GM20431 (cell line): ENCODE measurements around the gene MYCN.

ENCODE experiments used
- in situ Hi-C: fragments of 300-500 bp; cut with MseI, MboI; formaldehyde crosslinking; loops from one replicate; pipeline ENCODE4 v1.15.0; 2020; ENCODE audit warnings: low sequenced_read_pairs; ENCODE audit not compliant: unreplicated experiment

Gene MYCN

DNA sequence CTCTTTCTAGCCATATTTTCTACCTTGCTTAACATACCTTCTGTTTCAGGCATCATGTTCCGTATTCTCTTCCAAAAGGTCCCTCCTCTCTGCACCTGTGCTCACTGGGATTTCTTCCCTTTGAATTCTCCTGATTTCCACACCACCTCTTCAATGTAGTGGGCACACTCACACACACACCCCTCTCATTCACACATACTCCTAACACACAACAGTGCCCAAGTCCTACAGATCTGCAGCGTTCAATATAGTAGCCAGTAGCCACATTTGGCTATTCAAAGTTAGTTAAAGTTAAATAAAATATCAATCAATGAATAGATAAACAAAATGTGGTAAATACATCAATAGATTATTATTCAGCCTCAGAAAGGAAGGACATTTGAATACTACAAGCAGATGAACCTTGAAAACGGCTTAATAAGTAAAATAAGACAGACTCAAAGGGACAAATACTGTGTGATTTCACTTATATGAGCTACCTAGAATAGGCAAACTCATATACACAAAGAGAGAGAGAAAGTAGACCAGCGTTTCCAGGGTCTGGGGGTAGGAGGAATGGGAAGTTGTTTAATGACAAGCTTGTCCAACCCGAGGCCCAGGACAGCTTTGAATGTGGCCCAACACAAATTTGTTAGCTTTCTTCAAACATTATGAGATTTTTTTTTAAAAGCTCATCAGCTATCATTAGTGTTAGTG is 34.4 kb downstream of the MYCN start:
- in situ Hi-C loops: no loop called here

DNA sequence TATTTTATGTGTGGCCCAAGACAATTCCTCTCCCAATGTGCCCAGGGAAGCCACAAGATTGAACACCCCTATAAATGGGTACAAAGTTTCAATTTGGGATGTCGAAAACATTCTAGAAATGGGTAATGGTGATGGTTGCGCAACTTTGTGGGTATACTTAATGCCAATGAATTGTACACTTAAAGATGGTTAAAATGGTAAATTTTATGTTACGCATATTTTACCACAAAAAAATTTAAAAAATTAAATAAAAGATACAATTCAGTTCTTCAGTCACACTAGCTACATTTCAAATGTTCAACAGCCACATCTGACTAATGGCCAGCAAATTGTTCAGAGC is 34.9 kb downstream of the MYCN start:
- in situ Hi-C loops: no loop called here

GRCh38 chr2:15975676-15976075 is 35.3 kb downstream of the MYCN start:
- in situ Hi-C loops: no loop called here

DNA sequence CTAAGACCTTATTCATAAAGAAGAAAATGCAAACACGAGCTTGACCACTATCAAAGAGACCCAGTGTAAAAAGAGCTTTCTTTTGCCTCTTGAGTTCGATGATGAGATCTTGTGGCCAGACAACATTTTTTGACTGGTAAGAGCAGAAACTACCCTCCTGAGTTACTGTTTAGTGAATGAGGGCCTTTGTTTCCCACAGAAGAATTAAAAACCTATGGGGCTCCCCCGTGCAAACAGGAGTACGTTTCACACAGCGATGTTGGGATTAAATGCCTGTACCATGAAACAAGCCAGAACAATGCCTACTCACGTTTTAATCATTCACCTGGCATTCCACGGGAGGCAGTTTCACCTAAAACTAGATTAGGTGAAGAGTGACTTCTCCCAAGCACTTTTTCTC is 36.0 kb downstream of the MYCN start:
- in situ Hi-C loops: no loop called here

GRCh38 chr2:15979051-15979758 is 38.9 kb downstream of the MYCN start:
- in situ Hi-C loops: no loop called here

DNA sequence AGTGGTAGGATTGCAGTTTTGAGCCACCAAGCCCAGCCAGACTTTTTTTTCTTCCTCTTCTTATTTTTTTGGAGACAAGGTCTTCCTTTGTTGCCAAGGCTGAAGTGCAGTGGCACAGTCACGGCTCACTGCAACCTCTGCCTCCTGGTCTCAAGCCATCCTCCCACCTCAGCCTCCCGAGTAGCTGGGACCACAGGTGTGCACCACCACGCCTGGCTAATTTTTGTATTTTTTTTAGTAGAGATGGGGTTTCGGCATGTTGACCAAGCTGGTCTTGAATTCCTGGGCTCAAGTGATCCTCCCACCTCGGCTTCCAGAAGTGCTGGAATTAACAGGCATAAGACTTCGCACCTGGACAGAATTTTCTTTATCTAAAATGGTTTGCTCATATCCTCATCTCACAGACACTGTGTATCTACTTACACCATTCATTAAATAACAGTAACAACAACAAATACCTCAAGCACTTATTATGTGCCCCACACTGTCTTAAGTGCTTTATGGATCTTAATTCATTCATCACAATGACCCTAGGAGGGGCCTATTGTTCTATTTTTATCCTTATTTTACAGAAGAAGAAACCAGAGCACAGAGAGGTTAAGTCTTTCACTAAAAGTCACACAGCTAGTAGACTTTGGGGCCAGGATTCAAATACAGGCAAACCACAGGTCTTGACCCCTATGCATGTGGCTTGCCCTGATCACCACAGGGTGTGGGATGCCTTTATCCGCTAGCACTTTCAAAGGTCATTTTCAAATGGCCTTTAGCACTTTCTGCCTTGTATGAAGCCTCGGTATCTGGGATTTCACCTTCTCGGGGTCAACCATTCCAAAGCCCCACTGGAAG is 39.6 kb downstream of the MYCN start:
- in situ Hi-C loops: no loop called here

GRCh38 chr2:15980605-15981098 is 40.3 kb downstream of the MYCN start:
- in situ Hi-C loops: no loop called here

DNA sequence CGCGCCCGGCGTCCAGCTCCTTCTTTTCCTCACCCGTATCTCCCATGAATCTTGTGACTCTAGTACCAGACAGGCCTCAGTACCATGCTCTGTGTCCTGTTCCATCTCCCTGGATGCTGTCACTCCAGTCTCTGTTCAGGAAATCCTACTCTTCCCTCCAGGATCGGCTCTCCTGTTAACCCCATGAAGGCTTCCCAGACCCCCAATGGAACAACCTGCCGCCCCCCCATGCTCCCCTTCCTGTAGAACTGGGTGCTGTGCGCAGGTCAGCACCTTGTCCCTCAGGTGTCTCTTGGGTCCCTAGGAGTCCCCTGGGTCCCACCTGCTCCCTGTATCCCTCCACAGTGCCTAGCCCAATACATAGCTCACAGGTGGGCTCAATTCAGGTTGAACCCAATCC is 41.3 kb downstream of the MYCN start:
- in situ Hi-C loops: no loop called here

DNA sequence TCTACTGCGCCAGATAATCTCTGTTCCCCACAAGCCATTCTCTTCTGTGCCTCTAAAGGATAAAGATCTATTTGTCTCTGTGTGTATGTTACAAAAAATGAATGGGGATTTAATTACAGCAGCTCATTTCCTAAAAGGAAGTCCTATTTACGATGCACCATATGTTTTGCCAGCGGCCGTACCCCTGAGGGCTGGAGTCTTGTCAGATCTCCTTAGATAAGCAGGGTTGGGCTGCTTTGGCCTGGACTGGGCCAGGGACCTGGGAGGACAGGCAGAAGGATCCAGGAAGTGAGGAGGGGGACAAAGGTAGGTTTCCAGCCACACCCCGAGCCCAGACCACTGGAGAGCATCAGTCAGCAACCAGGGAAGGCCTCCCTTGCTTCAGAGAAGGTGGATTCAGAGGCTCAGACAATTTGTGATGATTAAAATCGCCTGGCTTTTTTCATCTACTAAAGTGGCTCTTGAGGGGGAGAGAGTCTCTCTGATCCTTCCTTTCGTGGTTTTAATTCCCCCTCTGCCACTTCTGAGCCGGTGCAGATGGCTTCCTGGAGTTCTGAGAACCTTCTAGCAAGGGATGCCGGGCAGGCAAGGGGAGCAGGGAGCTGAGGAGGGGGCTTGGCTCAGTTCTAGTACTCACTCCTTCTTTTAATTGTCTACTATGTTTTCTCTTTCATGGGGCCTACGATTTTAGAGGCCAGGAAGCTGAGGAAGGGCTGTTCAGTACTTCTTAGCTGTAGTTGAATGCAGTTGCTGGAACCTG is 42.1 kb downstream of the MYCN start:
- in situ Hi-C loops: no loop called here

GRCh38 chr2:15983496-15983895 is 43.1 kb downstream of the MYCN start:
- in situ Hi-C loops: no loop called here

GRCh38 chr2:15984368-15985255 is 44.3 kb downstream of the MYCN start:
- in situ Hi-C loops: no loop called here

- in situ Hi-C loops: no loop called here
Measured at GRCh38 chr2:15985531-15985930, 45.2 kb downstream of the MYCN start.

- in situ Hi-C loops: no loop called here
Measured at GRCh38 chr2:15986068-15986560, 45.8 kb downstream of the MYCN start.

DNA sequence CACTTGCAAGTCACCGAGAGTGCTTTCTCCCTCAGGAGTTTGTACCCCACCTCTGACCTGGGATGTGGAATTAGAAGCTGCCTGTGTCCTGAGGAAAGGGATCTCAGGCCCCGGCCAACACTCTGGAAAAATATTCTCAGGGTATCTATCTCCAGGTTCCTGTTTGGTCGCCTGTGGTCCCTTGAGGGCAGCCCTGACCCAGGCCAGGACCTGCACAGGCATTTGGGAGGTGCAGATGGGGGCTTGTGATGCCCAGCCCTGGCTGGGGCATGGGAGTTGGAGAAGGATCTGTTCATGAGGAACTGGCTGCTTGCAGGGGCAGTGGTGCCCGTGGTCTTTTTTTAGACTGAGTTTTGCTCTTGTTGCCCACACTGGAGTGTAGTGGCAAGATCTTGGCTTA is 46.3 kb downstream of the MYCN start:
- in situ Hi-C loops: no loop called here

DNA sequence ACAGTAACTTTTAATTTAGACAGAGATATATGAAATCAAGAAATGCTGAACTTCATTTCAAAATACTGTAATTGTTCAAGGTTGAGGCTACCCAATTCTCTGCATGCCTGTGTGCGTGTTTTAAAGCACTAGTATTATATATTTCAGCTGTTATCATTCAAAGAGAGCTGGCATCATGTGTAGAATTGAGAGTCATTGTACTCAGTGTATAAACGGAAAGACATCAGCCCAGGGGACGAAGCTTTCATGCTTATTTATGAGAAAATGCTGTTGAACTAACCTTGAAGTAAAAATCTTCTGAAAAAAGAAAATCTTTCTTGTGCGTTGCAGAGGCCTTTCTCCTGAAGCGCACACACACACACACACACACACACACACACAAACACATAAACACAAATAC is 48.4 kb downstream of the MYCN start:
- in situ Hi-C loops: no loop called here

- in situ Hi-C loops: no loop called here
Measured at GRCh38 chr2:15989559-15989958, 49.2 kb downstream of the MYCN start.

GRCh38 chr2:15990151-15991101 is 50.1 kb downstream of the MYCN start:
- in situ Hi-C loops: no loop called here

DNA sequence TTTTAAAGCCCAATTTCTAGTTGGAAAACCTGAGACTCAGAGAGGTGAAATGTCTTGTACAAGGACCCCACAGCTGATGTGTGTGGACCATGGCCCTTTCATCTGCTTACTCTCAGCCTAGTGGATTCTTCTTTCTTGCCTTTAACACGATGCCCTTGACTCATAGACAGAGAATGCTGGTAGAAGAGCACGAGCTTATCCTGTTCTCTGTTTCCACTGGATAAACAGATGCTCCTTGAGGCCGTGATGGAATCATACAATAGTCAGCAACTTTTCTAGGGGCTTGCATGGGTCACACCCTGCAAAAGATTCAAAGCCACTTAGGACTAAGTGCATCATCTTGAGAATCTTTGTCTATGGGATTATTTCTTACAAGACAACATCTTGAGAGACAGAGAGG is 50.9 kb downstream of the MYCN start:
- in situ Hi-C loops: no loop called here
